HS-5 (cell line): ENCODE data around the gene PROM2.
A peak's percentile ranks its signal among the peaks of the same experiment; 100 is the strongest.

Experiments
- DNase-seq: peaks from one replicate; pipeline ENCODE4 v3.0.0-alpha.2; 2012; ENCODE audit warnings: low read depth

The PROM2 gene

DNA sequence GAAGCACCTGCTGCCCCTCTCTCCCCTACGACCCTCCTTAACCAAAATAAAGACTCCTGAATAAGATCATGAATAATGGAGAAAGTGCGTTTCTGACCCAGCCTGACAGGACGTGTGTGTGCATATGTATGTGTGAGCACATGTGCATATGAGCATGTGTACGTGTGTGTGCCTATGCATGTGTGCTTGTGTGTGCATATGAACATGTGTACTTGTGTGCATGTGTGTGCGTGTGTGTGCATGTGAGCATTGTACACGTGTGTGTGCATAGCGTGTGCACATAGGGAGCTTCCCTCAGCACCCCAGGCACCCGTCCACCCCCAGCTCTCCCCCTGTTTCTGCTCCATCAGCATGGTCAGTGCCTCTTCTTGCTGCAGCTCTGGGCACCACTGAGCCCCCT is 33.6 kb downstream of the PROM2 start:
- no peak for DNase-seq

GRCh38 chr2:95308426-95308990 is 34.3 kb downstream of the PROM2 start:
- DNase-seq, result no peak

GRCh38 chr2:95309599-95309998 is 35.4 kb downstream of the PROM2 start:
- no peak for DNase-seq

- DNase-seq, result no peak
Measured at GRCh38 chr2:95310216-95310615, 36.0 kb downstream of the PROM2 start.

- DNase-seq, result no peak
Measured at GRCh38 chr2:95310651-95311050, 36.4 kb downstream of the PROM2 start.

- no peak for DNase-seq
Measured at GRCh38 chr2:95311815-95312542, 37.7 kb downstream of the PROM2 start.

GRCh38 chr2:95312543-95313201 is 38.4 kb downstream of the PROM2 start:
- no peak for DNase-seq

GRCh38 chr2:95313296-95314131 is 39.3 kb downstream of the PROM2 start:
- DNase-seq, result no peak

- no peak for DNase-seq
Measured at GRCh38 chr2:95314598-95314963, 40.3 kb downstream of the PROM2 start.

DNA sequence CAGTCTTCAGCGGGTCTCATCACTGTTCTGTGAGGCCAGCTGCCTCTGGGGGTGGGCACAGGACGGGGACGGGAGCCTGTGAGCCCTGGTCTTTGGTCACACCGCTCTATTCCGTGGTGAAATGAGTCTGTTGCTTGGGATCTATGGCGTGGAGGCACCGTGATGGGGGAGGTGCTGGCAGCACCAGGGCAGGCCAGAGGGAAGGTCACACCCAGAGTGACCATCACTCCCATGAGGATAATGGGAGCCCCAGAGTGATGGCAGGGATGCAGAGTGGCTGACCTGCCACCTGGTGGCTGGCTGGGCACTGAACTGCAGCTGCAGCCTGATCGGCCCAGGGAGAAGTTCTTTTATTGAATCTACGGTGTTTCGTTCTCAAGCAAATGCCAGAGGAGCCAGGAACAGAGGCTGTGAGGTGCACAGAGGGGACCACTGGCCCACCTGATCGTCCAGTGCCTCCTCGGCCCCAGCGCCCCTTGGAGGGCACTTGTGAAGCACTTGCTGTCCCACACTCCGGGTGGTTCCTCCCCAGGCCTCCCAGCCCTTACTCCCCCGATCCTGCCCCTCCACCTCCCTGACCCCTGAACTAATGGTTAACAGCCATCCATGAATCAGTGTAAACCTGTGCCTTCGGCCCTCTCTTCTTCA is 40.8 kb downstream of the PROM2 start:
- DNase-seq, result no peak

DNA sequence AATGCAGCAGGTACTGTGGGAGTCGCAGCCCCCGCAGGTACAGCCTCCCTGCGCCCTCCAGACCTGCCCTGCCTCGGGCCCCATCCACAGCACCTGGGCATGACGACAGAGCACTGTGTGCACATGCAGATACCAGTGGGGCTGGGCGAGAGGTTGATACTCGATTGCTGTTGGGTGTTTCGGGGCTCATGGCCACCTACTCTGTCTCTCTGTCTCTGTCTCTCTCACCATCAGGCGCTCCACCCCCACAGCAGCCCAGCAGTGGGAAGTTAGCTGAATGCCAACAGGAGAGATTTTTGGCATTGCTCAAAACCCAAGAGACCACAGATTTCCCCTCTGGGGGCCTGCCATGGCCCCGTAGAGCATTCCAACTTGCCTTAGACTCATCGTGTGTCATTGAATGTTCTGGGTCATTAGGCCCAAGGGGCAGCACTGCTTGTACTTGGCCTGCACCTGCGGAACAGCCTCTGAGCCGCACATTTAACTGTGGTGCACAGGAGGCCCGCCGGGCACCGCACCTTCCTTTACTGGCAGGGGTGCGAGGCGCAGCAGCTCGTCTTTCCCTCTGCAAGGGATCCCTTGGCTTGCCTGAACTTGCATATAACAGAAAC is 41.7 kb downstream of the PROM2 start:
- peak; percentile 68 for DNase-seq

GRCh38 chr2:95316466-95317122 is 42.3 kb downstream of the PROM2 start:
- peak; percentile 82 for DNase-seq

DNA sequence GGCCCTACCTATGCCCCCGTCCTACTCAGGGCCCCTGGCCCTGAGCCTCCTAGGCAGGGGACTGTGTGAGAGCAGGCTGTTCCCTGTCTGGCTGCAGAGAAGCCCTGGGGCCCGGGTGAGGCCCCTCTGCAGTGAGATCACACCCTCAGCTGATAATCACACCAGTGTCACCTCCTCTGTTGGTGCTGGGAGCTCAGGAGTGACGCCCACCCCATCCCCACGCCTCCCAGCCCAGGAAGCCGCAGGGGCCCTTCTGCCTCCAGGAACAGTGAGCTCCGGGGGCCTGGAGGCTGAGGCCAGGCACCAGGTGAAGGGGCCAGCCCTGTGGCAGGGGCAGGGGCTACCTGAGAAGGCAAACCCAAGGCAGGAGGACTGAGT is 42.9 kb downstream of the PROM2 start:
- DNase-seq, result no peak

DNA sequence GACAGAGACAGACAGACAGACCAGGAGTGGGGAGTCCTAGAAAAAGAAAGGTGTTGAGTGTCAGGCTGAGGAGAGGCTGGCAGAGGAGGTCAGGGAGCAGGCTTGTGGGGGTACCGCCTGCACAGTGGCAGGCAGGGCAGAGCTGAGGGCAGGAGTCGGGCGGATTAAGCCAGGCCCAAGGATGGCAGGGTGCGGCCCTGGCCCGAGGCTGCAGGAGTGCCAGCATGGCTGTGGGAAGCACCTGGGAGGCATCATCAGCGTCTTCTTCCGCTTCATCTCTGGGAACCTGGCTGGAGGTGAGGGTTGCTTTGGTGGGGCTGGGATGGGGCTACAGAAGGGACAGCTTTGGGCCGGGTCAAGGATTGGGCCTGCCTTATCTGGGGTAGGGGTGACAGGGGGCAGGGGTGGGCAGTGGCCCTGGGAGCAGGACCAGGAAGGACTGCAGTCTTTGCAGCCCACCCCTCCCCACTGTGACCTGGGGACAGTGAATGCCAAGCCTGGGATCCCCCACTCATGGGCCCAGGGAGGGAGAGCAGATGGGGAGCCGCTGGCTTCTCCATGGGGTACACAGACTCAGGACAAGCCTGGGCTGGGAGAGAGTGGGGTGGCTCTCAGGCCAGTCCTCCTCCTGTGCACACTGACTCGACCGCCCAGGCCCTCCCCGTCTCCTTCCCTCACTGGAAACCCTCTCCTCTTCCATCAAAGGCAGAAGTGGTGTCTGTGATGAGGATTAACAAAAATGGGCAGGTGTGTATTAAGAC is 43.6 kb downstream of the PROM2 start:
- DNase-seq, result no peak

DNA sequence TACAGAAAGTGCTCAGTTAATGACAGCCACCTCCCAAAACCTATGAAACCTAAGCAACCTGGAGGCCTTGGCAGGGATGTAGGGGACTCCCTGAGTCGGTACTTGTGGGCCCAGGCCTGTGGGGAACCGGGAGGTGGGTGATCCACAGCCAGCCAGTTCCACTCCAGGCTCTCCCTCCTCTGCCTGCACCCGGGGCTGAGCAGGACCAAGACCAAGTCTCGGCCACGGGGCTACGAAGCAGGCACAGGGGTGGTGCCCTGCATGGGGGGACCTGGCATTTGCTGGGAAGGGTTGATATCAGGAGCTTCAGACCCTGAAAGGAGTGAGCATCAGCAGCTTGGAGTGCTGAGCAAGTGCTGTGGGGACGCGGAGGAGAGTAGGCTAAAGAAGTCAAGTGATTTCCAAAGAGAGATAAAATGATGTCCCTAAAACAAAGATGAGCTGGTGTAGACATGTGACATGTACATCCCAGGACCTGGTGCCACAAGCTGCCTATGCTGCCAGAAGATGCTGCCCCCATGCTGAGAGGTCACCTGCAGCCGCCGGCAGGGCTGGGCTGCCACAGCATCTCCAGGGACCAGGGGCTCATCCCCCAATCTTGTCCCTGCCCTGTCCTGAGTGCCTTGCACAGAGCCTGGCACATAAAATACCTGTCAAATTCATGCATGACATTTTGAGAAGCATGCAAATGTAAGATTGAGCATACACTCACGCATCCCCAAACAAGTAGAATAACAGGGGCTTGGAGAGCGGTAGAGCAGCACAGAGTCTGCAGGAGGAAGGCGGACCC is 44.4 kb downstream of the PROM2 start:
- DNase-seq, result no peak

GRCh38 chr2:95319481-95320343 is 45.5 kb downstream of the PROM2 start:
- no peak for DNase-seq

DNA sequence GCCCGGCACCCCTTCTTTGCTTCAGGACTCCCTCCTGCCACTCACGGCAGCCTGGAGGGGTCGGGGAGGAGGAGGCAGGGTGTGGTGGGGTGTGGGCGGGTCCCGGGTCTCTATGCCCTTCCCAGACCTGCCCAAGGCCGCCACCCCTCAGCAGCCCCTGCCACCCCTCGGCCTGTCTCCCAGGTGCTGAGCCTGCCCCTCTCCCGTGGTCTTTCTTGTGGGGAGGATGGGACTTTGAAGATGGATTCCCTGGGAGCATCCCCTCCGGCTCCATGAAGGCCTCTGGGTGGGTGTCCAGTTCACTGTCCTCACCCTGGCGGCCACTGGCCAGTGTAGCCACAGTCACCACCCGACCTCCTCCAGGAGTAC is 46.1 kb downstream of the PROM2 start:
- no peak for DNase-seq

DNA sequence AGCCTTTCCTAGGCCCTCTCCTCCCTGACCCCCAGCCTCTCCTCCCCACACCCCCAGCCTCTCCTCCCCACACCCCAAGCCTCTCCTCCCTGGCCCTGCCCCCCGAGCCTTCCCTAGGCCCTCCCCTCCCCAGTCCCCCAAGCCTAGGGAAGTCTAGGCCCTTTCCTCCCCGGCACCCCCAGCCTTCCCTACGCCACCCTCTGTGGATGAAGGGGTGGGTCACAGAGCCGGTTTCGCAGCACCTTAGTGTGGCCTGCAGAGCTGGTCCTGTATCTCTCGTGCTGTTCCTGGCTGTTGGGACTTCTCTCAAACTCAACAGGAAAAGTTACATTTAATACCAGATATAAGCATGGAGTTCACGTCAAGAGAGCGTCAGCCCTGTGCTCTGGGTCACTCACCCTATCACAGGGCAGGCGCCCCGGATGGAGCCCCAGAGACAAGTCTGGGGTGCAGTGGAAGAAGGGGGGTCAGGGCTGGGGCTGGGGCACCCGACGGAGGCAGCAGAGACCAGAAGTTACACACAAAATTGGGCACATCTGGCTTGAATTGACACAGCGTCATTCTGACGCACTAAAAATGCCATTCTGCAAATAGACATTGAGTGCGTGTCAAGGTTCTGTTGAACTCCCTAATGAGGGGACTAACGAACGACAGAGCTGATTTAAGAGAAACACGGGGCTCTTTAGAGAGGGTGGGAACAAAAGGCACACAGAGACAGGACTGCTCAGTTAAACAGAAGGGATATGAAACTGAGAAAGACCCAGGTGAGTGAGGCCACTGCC is 46.9 kb downstream of the PROM2 start:
- no peak for DNase-seq
